GM21619 (cell line): ENCODE data around the gene CLDN25.

Experiments used
- ATAC-seq: cut with Tn5 transposase; IDR thresholded peaks from one replicate; pipeline ENCODE4 v1.9.1; 2021; ENCODE audit not compliant: unreplicated experiment

Gene CLDN25

GRCh38 chr11:113806406-113806805 is 26.8 kb downstream of the CLDN25 start:
- no peak for ATAC-seq

GRCh38 chr11:113808931-113809330 is 29.3 kb downstream of the CLDN25 start:
- ATAC-seq = no peak

- no peak for ATAC-seq
Measured at GRCh38 chr11:113814181-113814580, 34.6 kb downstream of the CLDN25 start.

GRCh38 chr11:113817162-113817561 is 37.6 kb downstream of the CLDN25 start:
- ATAC-seq = no peak

DNA sequence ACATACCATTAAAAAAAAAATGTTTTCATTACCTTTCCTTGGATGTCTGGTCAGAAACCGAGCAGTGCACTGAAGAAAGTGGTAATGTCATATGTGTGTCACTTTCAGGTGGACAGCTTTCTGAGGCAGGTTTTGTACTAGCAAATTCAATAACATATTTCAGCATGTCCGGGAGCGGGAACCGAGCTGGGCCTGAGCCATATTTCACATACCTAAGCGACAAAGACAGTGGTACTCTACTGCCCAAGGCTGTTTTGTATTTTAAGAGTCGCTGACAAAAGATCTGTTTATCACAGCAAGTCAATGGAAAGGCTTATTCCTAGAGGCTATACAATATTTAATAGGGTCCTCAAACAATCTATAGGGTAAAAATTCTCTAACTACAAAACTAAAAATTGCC is 38.0 kb downstream of the CLDN25 start:
- no peak for ATAC-seq

GRCh38 chr11:113818426-113818825 is 38.8 kb downstream of the CLDN25 start:
- ATAC-seq = no peak

- no peak for ATAC-seq
Measured at GRCh38 chr11:113827477-113827876, 47.9 kb downstream of the CLDN25 start.

- ATAC-seq = no peak
Measured at GRCh38 chr11:113828191-113828590, 48.6 kb downstream of the CLDN25 start.

DNA sequence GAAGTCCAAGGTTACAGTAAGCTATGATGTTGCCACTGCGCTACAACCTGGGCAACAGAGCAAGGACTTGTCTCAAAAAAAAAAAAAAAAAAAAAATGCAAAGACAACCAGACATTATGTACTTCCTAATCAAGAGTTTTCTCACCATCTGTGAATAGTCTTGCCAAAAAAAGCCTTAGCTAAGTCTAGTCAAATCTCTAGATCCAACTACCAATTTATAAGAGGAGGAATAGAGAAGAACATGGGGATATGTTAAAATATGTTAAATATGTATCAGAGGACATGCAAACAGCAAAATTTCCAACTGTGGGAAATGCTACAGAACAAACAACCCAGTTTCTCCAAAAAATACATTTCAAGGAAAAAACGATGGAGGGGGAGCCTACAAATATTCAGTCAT is 50.2 kb downstream of the CLDN25 start:
- no peak for ATAC-seq
